Measurements from ENCODE around the gene PLAGL2. TPM values are rescaled to one million over a fixed set of nuclear protein-coding genes. Genes with fewer than 3 reads are reported as not detected.
"Not testable (repeated sequence)": the region's sequence is repeated elsewhere in the genome, so short reads cannot be mapped to it uniquely, and the experiment has no call there.

Gene PLAGL2
- total RNA-seq = 10 to 100 TPM; 14.9 to 18.9 TPM
- 8.2 to 16.6 reads per million in 2 donors for total RNA-seq

GRCh38 chr20:32207626-32208498, at the start of gene PLAGL2, which contains the start of gene POFUT1:
TSS of gene PLAGL2 (minus strand) at chr20:32207743. CDS start at chr20:32202178, 5,565 bp downstream.
TSS of gene POFUT1 (plus strand) at chr20:32207880. CDS start at chr20:32207942, 62 bp downstream.
- H3K36me3 Mint-ChIP-seq (ENCODE audit: low read depth) = peaks cover 7% of the 10 kb centered on the region
- H3K27ac Mint-ChIP-seq = peak within 1 kb of the TSS; percentile 99
- peak within 1 kb of the TSS; percentile 97 for H3K4me3 Mint-ChIP-seq
- no peaks in the 10 kb centered on the region for H3K9me3 ChIP-seq (ENCODE audit: control insufficient read depth, low read length, poor library complexity, severe bottlenecking)
- no peaks in the 10 kb centered on the region for H3K27me3 Mint-ChIP-seq
- peaks cover 69% of the 10 kb centered on the region for H3K4me1 Mint-ChIP-seq
- DNase-seq (peak; percentile 86 to 90 (median 88)), ATAC-seq (peak; percentile 97)

GRCh38 chr20:32252189-32252588, 44.6 kb upstream of the PLAGL2 start:
- no peaks in the 10 kb centered on the region for H3K9me3 ChIP-seq (ENCODE audit: control insufficient read depth, low read length, poor library complexity, severe bottlenecking)
- Mint-ChIP-seq H3K4me1 (peaks cover 20% of the 10 kb centered on the region), H3K36me3 (ENCODE audit: low read depth) (no peaks in the 10 kb centered on the region), H3K27me3 (no peaks in the 10 kb centered on the region), H3K4me3 (no peak overlapping the region), H3K27ac (peak overlapping the region; percentile 44)
- DNase-seq (no peak), ATAC-seq (no peak)

GRCh38 chr20:32251470-32251869, 43.9 kb upstream of the PLAGL2 start:
- Mint-ChIP-seq H3K4me3 (no peak overlapping the region), H3K27ac (no peak overlapping the region), H3K36me3 (ENCODE audit: low read depth) (no peaks in the 10 kb centered on the region), H3K27me3 (no peaks in the 10 kb centered on the region), H3K4me1 (peaks cover 20% of the 10 kb centered on the region)
- ATAC-seq = no peak
- DNase-seq = no peak
- no peaks in the 10 kb centered on the region for H3K9me3 ChIP-seq (ENCODE audit: control insufficient read depth, low read length, poor library complexity, severe bottlenecking)

- Mint-ChIP-seq H3K36me3 (ENCODE audit: low read depth) (no peaks in the 10 kb centered on the region), H3K27ac (peak overlapping the region; percentile 41), H3K27me3 (no peaks in the 10 kb centered on the region), H3K4me3 (peak overlapping the region; percentile 59), H3K4me1 (peaks cover 22% of the 10 kb centered on the region)
- peak in 2 of 3 donors; percentile 6 to 18 for DNase-seq
- H3K9me3 ChIP-seq (ENCODE audit: control insufficient read depth, low read length, poor library complexity, severe bottlenecking) = no peaks in the 10 kb centered on the region
- ATAC-seq = peak; percentile 98
Observed at GRCh38 chr20:32249030-32249738, 41.6 kb upstream of the PLAGL2 start.

- no peaks in the 10 kb centered on the region for H3K27me3 Mint-ChIP-seq
- ATAC-seq = no peak
Observed at GRCh38 chr20:32248043-32248442, 40.5 kb upstream of the PLAGL2 start.

GRCh38 chr20:32246208-32246607, 38.7 kb upstream of the PLAGL2 start:
- H3K4me1 Mint-ChIP-seq; ATAC-seq; H3K4me3 Mint-ChIP-seq; DNase-seq; H3K36me3 Mint-ChIP-seq (ENCODE audit: low read depth); H3K27me3 Mint-ChIP-seq; H3K9me3 ChIP-seq (ENCODE audit: control insufficient read depth, low read length, poor library complexity, severe bottlenecking): not testable (repeated sequence)
- peak overlapping the region; percentile 60 for H3K27ac Mint-ChIP-seq

More at GRCh38 chr20:32248043-32248442, 40.5 kb upstream of the PLAGL2 start:
- no peaks in the 10 kb centered on the region for H3K9me3 ChIP-seq (ENCODE audit: control insufficient read depth, low read length, poor library complexity, severe bottlenecking)
- H3K4me1 Mint-ChIP-seq = peaks cover 22% of the 10 kb centered on the region
- H3K27ac Mint-ChIP-seq = no peak overlapping the region
- no peaks in the 10 kb centered on the region for H3K36me3 Mint-ChIP-seq (ENCODE audit: low read depth)
- H3K4me3 Mint-ChIP-seq = no peak overlapping the region
- no peak for DNase-seq

- Mint-ChIP-seq H3K27me3 (no peaks in the 10 kb centered on the region), H3K4me1 (peaks cover 7% of the 10 kb centered on the region), H3K27ac (peak overlapping the region; percentile 69), H3K4me3 (no peak overlapping the region), H3K36me3 (ENCODE audit: low read depth) (no peaks in the 10 kb centered on the region)
- no peaks in the 10 kb centered on the region for H3K9me3 ChIP-seq (ENCODE audit: control insufficient read depth, low read length, poor library complexity, severe bottlenecking)
- no peak for DNase-seq
- no peak for ATAC-seq
Observed at GRCh38 chr20:32244959-32245358, 37.4 kb upstream of the PLAGL2 start.

- DNase-seq (no peak), ATAC-seq (no peak)
- Mint-ChIP-seq H3K36me3 (ENCODE audit: low read depth) (no peaks in the 10 kb centered on the region), H3K4me1 (peaks cover 5% of the 10 kb centered on the region), H3K4me3 (no peak overlapping the region), H3K27ac (peak overlapping the region; percentile 69), H3K27me3 (no peaks in the 10 kb centered on the region)
- no peaks in the 10 kb centered on the region for H3K9me3 ChIP-seq (ENCODE audit: control insufficient read depth, low read length, poor library complexity, severe bottlenecking)
Observed at GRCh38 chr20:32244150-32244823, 36.7 kb upstream of the PLAGL2 start.

- Mint-ChIP-seq H3K27me3 (no peaks in the 10 kb centered on the region), H3K27ac (no peak overlapping the region), H3K4me1 (peaks cover 9% of the 10 kb centered on the region), H3K36me3 (ENCODE audit: low read depth) (no peaks in the 10 kb centered on the region), H3K4me3 (no peak overlapping the region)
- ATAC-seq = no peak
- H3K9me3 ChIP-seq (ENCODE audit: control insufficient read depth, low read length, poor library complexity, severe bottlenecking) = no peaks in the 10 kb centered on the region
- no peak for DNase-seq
Observed at GRCh38 chr20:32241807-32242206, 34.3 kb upstream of the PLAGL2 start.

GRCh38 chr20:32240205-32240604, 32.7 kb upstream of the PLAGL2 start:
- peaks cover 3% of the 10 kb centered on the region for H3K36me3 Mint-ChIP-seq (ENCODE audit: low read depth)
- H3K27ac Mint-ChIP-seq = no peak overlapping the region
- DNase-seq = no peak
- no peaks in the 10 kb centered on the region for H3K9me3 ChIP-seq (ENCODE audit: control insufficient read depth, low read length, poor library complexity, severe bottlenecking)
- peaks cover 11% of the 10 kb centered on the region for H3K4me1 Mint-ChIP-seq
- ATAC-seq = no peak
- no peak overlapping the region for H3K4me3 Mint-ChIP-seq
- H3K27me3 Mint-ChIP-seq = no peaks in the 10 kb centered on the region

GRCh38 chr20:32238483-32239425, 31.2 kb upstream of the PLAGL2 start:
- peaks cover 3% of the 10 kb centered on the region for H3K36me3 Mint-ChIP-seq (ENCODE audit: low read depth)
- no peak for DNase-seq
- H3K9me3 ChIP-seq (ENCODE audit: control insufficient read depth, low read length, poor library complexity, severe bottlenecking) = no peaks in the 10 kb centered on the region
- no peak for ATAC-seq
- H3K4me3 Mint-ChIP-seq = no peak overlapping the region
- peaks cover 13% of the 10 kb centered on the region for H3K4me1 Mint-ChIP-seq
- no peak overlapping the region for H3K27ac Mint-ChIP-seq
- no peaks in the 10 kb centered on the region for H3K27me3 Mint-ChIP-seq

- ATAC-seq (no peak), DNase-seq (no peak)
- Mint-ChIP-seq H3K36me3 (ENCODE audit: low read depth) (peaks cover 3% of the 10 kb centered on the region), H3K27ac (peak overlapping the region; percentile 100), H3K27me3 (no peaks in the 10 kb centered on the region), H3K4me3 (no peak overlapping the region), H3K4me1 (peaks cover 21% of the 10 kb centered on the region)
- no peaks in the 10 kb centered on the region for H3K9me3 ChIP-seq (ENCODE audit: control insufficient read depth, low read length, poor library complexity, severe bottlenecking)
Observed at GRCh38 chr20:32237419-32237818, 29.9 kb upstream of the PLAGL2 start.
